HUDEP-2 (cell line): Measurements from ENCODE around the gene TMEM175.
A peak's percentile ranks its signal among the peaks of the same experiment; 100 is the strongest.
"Not testable (repeated sequence)": the region's sequence is repeated elsewhere in the genome, so short reads cannot be mapped to it uniquely, and the experiment has no call there.

ENCODE experiments used
- DNase-seq, 76 experiments: peaks; one replicate each; lab custom pipeline; 2025; ENCODE audit not compliant: unreplicated experiment in 76 of 76; lab: John Stamatoyannopoulos, UW

Gene TMEM175

GRCh38 chr4:998096-998691, 65.9 kb downstream of the TMEM175 start:
- peak in 16 of 76 experiments; percentile 6 to 62 (median 37) for DNase-seq

DNA sequence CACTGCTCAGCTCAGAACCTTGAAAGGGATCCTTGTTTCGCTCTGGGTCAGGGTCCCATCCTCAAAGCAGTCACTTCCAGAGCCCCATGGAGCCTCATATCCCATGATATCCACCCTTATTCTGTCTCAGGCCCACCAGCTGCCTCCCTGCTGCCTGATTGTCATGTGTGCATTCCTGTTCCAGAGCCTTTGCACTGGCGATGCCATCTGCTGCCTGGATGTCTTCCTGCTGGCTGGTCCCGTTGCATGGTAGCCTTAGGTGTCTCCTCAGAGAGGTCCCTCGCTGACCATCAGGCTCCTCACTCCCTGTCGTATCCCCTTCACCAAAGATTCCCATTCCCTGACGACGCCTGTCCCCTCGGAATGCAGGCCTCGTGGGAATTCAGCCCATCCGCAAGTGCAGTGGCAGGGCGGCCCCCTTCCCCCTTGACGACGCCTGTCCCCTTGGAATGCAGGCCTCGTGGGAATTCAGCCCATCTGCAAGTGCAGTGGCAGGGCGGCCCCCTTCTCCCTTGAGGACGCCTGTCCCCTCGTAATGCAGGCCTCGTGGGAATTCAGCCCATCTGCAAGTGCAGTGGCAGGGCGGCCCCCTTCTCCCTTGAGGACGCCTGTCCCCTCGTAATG, 67.1 kb downstream of the TMEM175 start:
- not testable (repeated sequence) for DNase-seq

GRCh38 chr4:999882-1000425, 67.7 kb downstream of the TMEM175 start:
- DNase-seq, result no peak

DNA sequence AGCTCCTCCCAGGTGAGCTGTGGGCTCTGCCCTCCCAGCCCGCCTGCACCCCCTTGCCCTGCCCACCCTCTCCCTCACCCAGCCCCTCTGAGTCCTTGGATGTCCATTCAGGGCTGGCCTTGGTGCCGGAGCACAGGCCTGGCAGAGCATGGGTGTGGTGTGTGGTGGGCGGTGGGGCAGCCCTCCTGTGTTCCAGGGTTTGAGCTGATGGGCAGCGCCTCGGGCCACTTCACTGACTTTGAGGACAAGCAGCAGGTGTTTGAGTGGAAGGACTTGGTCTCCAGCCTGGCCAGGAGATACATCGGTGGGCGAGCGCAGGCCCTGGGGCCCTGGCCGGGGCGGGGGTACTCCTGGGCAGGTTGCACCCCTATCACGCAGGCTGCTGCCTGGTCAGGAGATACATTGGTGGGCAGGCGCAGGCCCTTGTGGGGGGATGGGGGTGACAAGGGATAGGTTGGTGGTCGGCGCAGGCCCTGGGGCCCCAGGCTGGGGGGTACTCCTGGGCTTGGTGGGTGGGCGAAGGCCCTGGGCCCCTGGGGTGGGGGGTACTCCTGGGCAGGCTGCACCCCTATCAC, 68.5 kb downstream of the TMEM175 start:
- DNase-seq, result no peak

GRCh38 chr4:1001561-1002130, 69.4 kb downstream of the TMEM175 start:
- DNase-seq, result no peak

- peak in 7 of 76 experiments; percentile 16 to 41 (median 19) for DNase-seq
Measured at GRCh38 chr4:1002131-1002630, 69.9 kb downstream of the TMEM175 start.

DNA sequence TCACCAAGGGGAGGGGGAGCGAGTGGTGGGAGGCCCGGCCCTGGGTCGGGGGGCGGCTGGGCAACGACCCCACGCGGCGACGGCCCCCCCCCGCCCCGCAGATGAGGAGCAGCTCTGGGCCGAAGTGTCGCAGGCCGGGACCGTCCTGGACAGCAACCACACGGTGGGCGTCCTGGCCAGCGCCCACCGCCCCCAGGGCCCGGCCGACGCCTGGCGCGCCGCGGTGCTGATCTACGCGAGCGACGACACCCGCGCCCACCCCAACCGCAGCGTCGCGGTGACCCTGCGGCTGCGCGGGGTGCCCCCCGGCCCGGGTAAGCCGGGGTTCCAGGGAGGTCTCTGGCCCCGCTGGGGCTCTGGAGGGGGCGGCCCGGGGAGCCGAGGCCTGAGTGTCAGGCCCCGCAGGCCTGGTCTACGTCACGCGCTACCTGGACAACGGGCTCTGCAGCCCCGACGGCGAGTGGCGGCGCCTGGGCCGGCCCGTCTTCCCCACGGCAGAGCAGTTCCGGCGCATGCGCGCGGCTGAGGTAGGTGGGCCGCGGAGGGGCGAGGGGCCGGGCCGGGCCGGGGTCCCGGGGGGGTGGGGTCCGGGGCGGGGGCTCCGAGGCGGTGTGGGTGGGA, 70.5 kb downstream of the TMEM175 start:
- no peak for DNase-seq

- DNase-seq, result no peak
Measured at GRCh38 chr4:1003271-1004070, 71.2 kb downstream of the TMEM175 start.

- no peak for DNase-seq
Measured at GRCh38 chr4:1004071-1004418, 71.8 kb downstream of the TMEM175 start.

- no peak for DNase-seq
Measured at GRCh38 chr4:1004557-1005485, 72.6 kb downstream of the TMEM175 start.

- DNase-seq, result no peak
Measured at GRCh38 chr4:1006856-1007255, 74.6 kb downstream of the TMEM175 start.
